HFF-Myc (cell line): ENCODE results near the gene SLC34A2.

Source experiments
- DNase-seq: peaks from one replicate; pipeline ENCODE4 v3.0.0-alpha.2; 2011; ENCODE audit warnings: low read depth; ENCODE audit errors: extremely low read depth
- H3K4me3 ChIP-seq: replicated peaks from 2 replicates; pipeline ENCODE4 v1.5.1; 2011; ENCODE audit warnings: low read depth, mild to moderate bottlenecking, control low read depth, low read length
- CTCF ChIP-seq: IDR thresholded peaks from 2 replicates; pipeline ENCODE4 v1.5.1; 2012; ENCODE audit warnings: mild to moderate bottlenecking, low read depth, low read length, control low read depth; ENCODE audit errors: missing control alignments

SLC34A2 gene

GRCh38 chr4:25672756-25673155, 17.1 kb downstream of the SLC34A2 start:
- DNase-seq: no peak
- no peak overlapping the region for H3K4me3 ChIP-seq
- no peak for TF ChIP-seq CTCF

DNA sequence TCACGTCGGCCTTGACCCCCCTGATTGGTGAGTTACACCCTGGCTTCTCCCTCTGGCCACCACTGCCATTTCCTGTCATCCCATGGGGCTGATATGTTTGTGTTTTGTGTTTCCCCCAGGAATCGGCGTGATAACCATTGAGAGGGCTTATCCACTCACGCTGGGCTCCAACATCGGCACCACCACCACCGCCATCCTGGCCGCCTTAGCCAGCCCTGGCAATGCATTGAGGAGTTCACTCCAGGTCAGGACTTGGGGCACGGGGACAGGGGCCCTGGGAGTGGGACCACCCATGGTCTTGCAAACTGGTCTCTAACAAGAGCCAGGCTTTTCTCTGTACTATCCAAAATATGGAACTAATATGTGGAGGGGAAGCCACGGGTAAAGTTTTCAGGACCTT, 18.7 kb downstream of the SLC34A2 start:
- no peak for DNase-seq
- no peak for TF ChIP-seq CTCF

DNA sequence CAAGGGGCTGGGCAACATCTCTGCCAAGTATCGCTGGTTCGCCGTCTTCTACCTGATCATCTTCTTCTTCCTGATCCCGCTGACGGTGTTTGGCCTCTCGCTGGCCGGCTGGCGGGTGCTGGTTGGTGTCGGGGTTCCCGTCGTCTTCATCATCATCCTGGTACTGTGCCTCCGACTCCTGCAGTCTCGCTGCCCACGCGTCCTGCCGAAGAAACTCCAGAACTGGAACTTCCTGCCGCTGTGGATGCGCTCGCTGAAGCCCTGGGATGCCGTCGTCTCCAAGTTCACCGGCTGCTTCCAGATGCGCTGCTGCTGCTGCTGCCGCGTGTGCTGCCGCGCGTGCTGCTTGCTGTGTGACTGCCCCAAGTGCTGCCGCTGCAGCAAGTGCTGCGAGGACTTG, 20.6 kb downstream of the SLC34A2 start:
- H3K4me3 ChIP-seq: no peak overlapping the region
- no peak for DNase-seq
- TF ChIP-seq CTCF: no peak

More for the DNA sequence above, 18.7 kb downstream of the SLC34A2 start:
- H3K4me3 ChIP-seq: no peak overlapping the region

- H3K4me3 ChIP-seq: no peak overlapping the region
- TF ChIP-seq CTCF: no peak
- no peak for DNase-seq
Measured at GRCh38 chr4:25677157-25677556, 21.5 kb downstream of the SLC34A2 start.

GRCh38 chr4:25677943-25678342, 22.3 kb downstream of the SLC34A2 start:
- DNase-seq: no peak
- H3K4me3 ChIP-seq: no peak overlapping the region
- no peak for TF ChIP-seq CTCF

DNA sequence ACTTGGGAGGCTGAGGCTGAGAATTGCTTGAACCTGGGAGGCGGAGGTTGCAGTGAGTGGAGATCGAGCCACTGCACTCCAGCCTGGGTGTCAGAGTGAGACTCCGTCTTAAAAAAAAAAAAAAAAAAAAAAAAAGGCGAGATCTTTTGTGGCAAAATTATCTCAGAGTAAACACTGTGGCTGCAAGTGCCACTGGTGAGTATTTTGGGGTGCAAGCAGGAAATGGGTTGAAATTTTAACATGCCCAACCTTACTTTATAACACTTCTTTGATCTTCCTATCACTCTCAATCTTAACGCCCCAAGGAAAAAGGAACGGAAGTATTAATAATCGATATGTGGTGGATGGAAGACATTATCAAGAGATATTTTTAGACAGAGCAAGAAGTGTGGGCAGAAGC, 32.1 kb downstream of the SLC34A2 start:
- no peak for DNase-seq
- TF ChIP-seq CTCF: no peak
- H3K4me3 ChIP-seq: no peak overlapping the region

DNA sequence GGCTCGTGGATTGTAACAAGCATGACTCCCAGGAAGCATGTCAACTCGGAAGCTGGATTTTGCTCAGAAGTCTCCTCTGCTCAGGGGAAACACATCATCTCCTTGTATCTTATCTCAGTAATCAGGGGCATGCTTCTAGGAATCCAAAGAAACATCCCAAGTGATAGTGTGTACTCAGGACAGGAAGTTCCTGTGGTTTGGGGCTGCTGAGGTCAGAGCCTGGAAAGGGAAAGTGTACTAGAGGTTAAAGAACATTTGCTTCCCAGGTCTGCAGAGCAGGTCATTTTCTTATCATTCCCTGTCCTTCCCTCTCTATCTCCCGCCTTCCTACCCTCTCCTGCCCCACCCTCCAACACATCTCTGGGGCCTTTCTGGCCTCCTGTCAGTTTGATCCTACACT, 38.8 kb downstream of the SLC34A2 start:
- no peak for TF ChIP-seq CTCF
- no peak for DNase-seq
- no peak overlapping the region for H3K4me3 ChIP-seq
